Stimulated activated CD8-positive, alpha-beta memory T cell treated with anti-CD3 and anti-CD28 coated beads, Interleukin-12 subunit alpha, Interleukin-12 subunit beta, amount 100 ng/mL, for 1 hour (primary cell): ENCODE results near the gene RWDD4.
"Not testable (repeated sequence)": the region's sequence is repeated elsewhere in the genome, so short reads cannot be mapped to it uniquely, and the experiment has no call there.

Experiments
- DNase-seq: peaks from one replicate; pipeline ENCODE4 v3.0.0-alpha.2; 2020; ENCODE audit warnings: low read depth

The RWDD4 gene

DNA sequence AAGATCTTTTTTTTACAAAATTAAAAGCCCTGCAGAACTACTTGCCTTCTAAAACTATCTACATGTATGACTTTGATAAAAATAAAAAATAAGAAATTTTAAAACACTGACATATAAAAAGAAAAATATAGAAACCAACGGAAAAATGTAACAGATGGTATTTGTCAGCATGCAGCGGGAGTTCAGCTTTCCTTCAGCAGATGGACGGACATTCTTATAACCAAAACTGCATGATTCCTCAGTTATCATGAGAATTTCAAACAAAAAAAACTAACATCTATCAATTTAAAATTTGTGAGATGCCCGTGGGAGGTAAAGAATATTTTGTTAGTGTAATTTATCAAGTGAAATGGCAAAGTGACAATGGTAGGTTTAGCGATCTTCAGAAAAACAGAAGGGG lies 23.2 kb downstream of the RWDD4 start:
- DNase-seq, result no peak

DNA sequence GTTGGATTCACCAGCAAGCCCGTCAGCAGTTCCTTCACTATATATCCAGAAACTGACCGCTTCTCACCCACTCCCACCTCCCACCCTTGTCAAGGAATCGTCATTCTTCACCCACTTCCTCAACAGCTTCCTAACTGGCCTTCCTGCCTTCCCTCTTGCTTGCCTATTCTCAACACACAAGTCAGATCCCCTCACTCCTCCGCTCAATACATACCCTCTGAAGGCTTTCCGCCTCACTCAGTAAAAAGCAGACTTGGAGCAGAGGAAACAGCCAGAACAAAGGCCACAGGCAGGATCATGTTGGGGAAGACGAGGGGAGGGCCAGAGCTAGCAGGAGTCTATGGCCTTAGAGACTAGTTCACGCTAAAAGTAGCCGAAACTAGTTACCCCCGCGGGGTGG lies 23.7 kb downstream of the RWDD4 start:
- no peak for DNase-seq

DNA sequence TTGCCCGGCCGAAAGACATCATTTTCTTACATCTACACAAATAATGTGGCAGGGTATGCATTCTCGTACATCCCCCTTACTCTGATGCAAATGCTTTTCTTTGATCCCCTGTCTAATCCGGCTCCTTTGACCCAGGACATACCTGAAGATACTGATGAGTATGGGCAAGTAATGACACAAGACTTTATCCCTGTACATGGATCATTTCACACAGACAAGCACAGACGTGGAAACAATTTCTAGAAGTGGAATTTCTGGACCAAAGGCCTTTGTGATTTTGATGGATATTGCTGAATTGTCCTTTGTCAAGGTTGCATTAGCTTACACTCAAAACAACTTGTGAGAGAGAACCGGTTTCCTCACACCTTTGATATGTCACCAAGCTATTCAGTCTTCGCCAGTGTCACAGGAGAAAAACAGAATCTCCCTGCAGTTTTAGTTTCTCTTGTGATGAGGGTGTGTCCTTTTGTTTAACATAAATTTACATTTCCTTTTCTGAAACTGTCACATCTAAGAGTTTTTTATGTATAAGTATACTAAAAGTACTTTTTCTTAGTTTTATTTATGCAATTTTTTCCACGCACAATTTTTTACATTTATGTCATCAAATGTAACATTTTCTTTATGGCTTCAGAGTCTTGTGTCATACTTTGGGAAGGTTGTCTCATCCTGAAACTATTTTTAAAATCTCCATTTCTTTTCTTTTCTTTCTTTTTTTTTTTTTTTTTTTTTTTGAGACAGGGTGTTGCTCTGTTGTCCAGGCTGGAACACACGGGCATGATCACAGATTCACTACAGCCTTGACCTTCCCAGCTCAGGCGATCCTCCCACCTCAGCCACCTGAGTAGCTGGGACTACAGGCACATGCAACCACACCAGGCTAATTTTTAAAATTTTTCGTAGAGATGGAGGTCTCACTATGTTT lies 25.2 kb downstream of the RWDD4 start:
- DNase-seq, result no peak

DNA sequence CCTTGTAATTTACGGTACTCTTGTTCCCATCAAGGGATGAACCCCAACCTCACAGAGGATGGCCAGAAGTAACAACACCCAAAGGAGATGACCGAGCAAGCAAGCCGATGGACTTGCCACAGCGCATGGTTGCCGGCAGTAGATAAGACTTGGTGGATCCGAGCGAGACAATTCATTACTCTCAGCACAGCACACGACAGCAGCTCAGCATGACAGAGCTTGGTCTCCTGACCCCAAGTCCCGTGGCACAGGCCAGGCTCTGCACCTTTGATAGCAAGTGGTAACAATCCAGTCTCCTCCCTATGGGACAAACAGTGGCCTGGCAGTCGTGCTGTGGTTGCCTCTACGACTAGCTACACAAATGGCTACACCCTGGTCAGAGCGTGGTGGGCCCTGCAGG lies 26.3 kb downstream of the RWDD4 start:
- DNase-seq, result no peak

DNA sequence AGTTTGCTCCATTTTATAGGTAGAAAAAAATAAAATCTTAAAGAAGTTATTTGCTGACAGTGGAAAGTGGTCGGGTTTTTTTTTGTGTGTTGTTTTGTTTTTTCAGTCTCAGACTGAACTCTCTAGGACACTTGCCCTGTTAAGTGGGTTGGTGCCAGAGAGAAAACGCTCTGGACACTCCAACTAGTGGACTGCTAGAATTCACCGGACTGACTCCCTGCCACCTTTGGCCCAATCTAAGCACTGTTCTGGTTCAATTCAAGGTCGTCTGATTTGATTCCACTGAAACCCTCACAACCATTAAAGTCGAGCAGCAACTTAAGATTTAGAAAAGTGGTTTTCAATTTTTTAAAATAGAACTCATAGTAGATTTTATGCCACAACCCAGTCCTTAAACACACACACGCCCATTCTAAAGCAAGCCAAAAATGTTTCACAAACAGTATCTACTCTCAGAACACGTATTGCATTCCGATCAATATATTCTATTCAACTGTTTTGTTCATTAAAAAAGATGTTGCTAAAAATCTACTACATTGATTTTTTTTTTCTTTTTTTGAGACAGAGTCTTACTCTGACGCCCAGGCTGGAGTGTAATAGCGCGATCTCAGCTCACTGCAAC lies 27.3 kb downstream of the RWDD4 start:
- no peak for DNase-seq

DNA sequence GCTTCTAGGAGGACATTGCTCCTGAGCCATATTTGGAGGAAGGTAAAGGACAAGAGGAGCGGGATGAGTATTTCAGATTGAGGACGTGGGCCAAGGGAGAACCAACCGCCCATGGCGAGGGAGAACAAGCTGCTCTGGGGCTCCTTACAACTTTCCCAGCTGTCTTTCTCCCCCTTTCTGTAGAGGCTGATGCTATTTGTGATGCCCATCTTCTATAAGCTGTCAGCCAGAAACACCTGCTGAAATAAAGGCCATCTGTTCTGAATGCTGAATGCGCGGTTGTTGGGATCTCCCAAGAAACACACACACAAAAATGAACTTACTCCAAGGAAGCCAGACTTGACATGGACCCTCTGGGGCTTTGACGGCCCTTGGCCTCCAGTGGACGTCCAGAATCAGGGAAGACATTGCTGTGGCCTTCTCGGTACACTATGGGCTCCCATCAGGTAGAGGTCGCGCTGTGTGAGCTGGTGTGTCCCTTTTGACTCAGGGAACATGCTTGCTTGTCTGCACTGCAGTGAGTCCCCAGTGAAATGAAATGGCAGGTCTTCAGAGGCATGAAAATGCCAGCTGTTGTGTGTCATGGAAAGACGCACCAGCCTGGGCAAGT lies 30.9 kb downstream of the RWDD4 start:
- DNase-seq, result no peak

DNA sequence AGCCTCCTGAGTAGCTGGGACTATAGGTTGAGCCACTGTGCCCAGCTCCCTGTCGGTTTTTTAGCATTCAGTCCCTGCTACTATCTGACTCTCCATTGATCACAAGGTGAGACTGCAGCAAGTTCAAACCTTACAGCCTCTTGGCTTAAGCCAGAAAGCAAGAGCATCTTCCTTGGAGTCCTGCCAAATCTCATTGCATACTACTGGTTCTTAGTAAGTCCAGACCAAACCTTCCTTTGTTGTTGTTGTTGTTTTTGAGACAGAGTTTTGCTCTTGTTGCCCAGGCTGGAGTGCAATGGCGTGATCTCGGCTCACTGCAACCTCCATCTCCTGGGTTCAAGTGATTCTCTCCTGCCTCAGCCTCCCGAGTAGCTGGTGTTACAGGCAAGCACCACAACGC lies 31.7 kb downstream of the RWDD4 start:
- not testable (repeated sequence) for DNase-seq

DNA sequence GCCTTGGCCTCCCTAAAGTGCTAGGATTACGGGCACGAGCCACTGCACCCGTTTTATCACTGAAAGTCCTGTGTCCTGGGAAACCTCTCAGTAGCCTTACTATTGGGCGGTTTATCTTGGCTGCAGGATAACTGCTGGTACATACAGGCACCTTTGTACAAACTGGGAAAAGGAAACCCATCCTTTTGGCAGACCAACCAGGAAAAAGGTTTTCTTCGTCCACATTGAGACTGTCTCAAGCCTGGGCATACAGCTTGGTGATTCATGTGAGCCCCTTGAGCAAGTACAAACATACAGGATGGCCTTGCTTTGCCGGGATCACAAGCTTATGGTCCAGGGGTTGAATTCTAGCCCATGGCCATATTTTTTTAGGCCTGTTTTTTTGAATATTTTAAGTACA lies 32.8 kb downstream of the RWDD4 start:
- DNase-seq, result no peak

DNA sequence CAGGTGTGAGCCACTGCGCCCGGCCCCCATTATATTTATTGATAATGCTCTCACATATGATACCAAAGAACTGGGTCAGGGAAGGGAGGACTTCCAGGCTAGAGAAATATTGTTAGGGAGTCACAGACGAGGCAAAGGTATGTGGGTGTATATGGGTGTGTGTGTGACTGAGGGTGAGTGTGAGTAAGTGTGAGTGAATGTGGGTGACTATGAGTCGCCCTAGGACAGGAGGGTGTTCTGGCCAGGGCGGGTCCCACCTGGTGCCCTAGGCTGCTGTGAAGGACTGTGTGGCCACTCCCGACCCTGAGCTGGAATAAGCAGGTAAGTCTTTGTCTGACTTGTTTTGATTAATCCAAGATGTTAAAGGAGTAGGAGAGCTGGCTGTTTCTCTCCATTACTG lies 34.4 kb downstream of the RWDD4 start:
- DNase-seq, result no peak

DNA sequence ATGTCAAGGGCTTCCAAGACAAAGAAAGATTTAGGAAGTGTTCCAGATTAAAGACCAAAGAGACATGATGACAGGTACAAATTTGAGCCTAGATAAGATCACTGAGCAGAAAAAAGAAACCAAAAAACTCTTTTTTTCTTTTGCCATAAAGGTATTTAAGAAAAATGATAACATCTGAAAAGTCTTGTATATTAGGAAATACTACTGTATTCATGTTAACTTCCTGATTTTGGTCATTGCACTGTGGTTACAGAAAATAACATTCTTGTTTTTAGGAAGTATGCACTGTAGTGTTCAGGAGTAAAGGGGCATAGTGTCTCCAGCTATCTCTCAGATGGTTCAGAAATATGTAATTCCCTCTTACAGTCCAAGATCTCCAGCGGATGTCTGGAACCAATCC lies 37.1 kb downstream of the RWDD4 start:
- DNase-seq, result no peak

DNA sequence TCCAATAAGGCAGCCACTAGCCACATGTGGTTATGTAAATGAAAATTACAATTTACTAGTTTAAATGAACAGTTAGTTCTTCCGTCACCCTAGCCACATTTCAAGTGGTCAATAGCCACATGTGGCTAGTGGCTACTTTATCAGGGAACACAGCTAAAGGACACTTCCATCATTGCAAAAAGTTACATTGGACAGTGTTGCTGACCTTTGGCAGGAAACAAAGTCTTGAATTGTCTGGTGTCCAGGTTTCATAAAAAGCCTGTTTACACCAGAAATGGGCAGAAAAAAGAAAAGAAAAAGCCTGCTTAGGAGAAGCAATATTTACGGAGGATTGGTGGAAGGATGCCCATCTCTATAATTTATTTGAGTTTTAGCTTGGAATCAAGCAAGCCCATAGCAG lies 38.6 kb downstream of the RWDD4 start:
- DNase-seq, result no peak

DNA sequence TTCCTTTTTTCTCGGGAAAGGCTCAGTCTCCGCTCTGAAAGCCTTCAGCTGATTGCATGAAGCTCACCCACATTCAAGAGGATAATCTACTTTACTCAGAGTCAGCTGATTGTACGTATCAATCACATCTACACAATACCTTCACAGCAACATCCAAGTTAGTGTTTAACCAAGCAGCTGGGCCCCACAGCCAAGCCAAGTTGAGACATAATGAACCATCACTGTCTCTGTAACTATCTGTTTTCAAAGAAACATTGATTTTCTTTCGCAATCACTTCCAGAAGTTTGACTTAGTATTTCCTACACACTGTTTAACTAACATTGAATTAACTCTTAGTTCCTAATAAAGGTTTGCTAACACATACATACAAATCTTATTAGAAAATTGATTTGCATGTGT lies 40.3 kb downstream of the RWDD4 start:
- no peak for DNase-seq

DNA sequence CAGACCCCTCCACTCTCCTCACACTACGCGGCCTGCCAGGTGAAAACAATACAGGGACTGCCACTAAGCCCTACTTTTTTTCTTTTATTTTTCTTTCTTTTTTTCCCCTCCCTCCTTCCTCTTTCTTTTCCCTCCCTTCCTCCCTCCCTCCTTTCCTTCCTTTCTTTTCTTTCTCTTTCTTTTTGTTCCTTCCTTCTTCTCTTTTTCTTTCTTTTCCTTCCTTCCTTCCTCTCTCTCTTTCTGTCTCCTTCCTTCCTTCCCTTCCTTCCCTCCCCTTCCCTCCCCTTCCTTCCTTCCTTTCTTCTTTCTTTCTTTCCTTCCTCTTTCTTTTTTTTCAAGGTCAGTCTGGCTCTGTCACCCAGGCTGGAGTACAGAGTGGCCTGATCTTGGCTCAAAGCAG lies 41.9 kb downstream of the RWDD4 start:
- no peak for DNase-seq

DNA sequence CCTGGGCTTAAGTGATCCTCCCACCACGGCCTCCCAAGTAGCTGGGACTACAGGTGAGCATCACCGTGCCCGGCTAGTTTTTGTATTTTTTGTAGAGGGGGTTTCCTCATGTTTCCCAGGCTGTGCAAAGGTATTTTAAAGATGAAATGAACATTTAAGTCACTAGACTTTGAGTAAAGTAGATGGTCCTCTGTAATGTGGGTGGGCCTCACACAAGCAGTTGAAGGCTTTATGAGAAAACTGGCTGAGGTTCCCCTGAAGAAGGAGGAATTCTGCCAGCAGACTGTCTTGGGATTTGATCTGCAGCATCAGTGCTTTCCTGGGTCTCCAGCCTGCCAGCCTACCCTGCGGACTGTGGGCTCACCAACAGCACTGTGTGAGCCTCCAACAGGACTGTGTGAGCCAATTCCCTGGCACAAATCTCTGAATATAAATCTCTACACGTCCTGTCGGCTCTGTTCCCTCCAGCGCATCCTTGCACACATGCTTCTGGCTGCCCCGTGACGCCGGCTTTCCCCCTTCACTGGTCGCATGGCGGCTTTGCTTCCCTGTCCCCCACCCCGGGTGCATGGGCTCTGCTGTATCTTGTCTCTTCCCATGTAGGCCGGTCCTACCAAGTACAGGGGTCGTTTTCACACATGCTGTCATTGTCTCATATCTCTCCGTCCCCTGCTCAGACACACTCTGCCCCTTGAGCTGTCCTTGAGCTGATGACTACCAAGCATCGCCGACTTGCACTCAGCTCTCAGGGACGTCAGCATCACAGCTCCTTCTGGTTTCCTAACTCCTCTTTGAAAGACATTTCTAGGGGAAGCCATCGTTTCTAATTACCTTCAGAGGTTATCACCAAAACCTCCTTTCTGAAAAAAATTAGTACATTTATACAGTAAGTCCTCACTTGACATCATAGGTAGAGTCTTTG lies 46.4 kb downstream of the RWDD4 start:
- no peak for DNase-seq

DNA sequence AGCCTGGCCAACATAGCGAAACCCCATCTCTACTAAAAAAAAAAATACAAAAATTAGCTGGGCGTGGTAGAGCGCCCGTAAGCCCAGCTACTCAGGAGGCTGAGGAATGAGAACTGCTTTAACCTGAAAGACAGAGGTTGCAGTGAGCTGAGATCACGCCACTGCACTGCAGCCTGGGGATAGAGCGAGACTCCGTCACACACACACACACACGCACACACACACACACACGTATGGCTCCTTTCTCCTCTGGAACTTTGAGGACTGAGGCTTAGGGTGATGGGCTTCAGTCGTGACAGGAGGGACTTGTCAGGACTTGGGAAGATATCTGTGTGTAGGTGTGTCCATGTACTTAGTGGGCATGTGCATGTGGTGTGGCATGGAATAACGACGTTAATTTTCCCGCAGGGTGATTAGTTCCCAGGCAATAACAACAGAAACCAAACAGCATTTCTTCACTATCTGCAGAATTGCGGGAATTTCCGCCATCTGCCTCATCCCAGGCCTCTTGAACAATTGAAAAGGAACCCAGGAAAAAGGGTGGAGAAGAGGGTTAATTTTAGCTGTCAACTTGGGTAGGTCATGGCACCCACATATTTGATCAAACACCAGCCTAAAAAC lies 47.7 kb downstream of the RWDD4 start:
- DNase-seq, result no peak

DNA sequence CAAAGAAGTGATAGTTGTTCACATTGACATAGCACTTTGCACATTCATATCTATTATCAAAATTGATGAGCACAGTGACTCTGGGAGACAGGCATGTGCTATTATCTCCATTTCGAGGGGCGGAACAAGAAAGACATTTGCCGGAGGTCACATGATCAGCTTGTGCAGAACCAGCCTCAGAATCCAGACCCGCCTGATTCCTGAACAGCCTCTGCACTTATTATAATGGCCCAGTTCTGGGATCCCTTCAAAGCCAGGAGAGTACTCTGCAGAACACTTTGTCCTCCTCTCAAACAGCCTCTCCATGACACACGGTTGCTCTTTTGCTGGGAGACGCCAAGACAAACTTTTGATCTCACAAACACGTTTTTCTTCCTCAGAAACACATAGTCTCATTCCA lies 48.4 kb downstream of the RWDD4 start:
- no peak for DNase-seq

DNA sequence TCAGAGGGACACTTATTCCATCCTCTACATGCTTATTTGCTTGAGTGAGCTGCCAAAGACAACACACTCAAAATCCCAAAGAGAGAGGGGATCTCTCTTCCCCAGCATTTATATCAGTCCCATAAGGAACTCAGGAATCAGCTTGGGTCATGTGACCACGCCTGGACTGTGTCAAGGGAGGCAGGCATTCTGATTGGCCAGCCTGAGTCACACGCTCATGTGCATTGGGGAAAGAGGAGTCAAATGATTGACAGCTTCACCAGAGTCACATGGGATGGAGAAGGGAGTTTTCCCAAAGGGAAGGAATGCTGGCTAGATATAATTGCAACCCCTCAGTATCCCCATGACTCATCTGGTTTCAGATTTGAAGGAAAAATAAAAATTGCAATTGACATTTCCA lies 49.0 kb downstream of the RWDD4 start:
- DNase-seq, result no peak

DNA sequence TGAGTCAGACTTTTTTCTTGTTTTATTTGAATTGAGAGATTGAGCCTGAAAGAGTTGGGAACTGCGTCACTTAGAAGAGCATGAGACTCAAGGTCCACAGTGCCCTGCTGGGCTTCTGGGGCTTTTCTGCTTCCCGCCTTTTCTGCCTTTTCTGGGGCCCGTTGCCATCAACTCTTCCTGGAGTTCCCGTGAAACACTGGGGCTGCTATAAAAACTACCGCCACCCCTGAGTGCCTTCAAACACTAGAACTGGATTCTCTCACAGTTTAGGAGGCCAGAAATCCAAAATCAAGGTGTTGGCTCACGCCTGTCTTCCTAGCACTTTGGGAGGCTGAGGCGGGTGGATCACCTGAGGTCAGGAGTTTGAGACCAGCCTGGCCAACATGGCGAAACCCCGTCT lies 49.8 kb downstream of the RWDD4 start:
- no peak for DNase-seq

DNA sequence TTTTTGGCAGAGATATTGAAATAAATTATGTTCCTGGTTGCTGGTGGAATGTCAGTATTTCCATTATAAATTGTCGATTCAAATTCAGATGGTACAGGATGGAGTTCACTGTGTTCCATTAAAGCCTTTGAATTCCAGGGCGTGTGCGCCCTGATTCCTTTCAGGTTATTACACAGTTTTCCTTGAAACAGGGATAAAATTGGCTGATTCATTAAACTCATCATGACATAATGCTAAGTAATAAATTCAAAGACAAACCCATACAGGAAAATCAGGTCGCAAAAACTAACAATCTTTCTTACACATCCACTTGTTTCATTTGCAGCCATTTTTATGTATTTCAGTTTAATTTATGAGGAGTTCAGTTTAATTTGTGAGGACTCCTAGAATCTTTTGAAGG lies 51.1 kb downstream of the RWDD4 start:
- DNase-seq, result no peak

DNA sequence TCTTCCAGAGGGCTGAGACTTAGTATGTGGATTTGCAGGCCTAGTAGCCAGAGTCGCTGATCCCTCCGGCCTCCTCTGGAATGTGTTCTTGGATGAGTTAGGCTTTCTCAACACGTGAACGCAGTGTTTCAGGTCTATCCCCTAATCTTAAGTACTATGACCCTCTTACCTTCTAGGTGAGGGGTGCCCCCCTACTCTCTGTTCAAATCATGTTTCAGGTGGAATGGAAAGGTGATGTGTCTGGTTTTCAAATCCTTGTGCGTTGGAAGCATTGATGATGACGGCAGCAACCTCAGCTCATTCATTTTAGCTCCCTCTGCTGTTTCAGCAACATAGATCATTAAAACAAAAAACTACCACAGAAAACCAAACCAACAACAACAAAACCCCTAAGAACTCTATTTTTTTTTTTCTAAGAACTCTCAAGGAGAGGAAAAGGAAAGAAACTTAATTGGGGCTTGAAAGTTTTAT lies 56.4 kb downstream of the RWDD4 start:
- DNase-seq, result no peak

DNA sequence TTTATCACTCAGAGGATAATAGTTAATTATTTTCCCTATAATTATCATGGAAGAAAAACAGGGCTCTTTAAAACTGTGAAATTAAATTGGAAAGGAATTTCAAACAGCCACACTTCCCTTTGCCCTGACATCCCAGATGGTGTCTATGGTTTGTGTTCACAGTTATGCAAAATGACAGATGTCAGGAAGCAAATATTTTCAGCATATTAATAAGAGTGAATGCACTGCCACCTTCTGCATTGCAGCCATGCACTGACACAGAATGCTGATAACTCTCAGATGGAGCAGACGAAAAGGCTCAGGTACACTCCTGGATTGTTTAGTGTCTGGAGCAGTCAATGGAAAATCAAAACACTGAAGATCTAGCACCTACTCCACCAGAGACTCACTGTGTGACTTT lies 57.6 kb downstream of the RWDD4 start:
- no peak for DNase-seq
